CD4-positive, alpha-beta T cell treated with Interleukin-4 for 4 hours (primary cell): ENCODE results near the gene H2BK1.
A peak's percentile ranks its signal among the peaks of the same experiment; 100 is the strongest.

Source experiments
- DNase-seq: peaks from one replicate; pipeline ENCODE4 v3.0.0-alpha.2; 2020

H2BK1 gene

GRCh38 chr7:151231080-151231479 is 20.8 kb upstream of the H2BK1 start:
- no peak for DNase-seq

GRCh38 chr7:151229249-151229648 is 19.0 kb upstream of the H2BK1 start:
- DNase-seq = no peak

- no peak for DNase-seq
Measured at GRCh38 chr7:151228024-151228866, 18.0 kb upstream of the H2BK1 start.

DNA sequence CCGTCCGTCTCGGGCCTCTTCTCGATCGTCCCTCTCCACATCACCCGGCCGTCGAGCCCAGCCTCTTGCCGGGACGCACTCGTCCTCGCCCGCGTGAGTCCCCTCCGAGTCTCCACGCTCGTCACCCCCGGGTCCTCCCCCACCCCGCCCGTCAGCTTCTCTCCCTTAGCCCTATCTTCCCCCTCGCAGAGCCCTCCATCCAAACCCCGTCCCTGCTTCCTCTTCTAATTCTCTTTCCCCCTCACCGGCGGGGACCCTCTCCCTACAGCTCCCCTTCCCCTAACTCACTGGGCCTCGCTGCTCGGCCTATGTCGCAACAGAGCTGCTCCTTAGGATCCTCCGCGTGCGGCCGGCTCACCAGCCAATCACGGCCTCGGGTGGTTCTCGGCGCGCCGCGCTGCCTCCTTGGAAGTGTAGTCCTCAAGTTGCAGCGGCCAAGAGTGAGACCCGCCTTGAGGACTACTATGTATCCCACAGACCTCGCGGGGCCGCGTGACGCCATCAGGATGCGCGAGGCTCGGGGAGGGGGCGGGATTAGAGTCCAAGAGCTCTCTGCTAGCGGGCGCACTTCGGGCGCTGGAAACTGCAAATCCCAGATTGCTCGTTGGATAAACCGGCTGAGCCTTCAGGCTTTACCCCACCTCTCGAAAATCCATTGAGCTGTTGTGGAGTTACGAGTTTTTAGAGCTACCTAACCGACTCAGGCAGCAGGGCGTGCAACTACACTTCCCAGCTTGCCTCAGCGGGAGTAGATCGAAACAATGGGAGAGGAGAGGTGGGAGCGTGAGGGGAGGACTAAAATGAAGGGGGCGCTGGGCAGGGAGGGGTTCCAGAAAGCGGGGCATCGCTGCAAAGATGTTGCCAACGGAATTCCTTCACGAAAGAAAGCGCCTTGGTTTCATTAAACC is 16.8 kb upstream of the H2BK1 start, which contains the start of gene ABCF2:
Gene ABCF2 (minus strand): TSS at position 331 of the 908 bp plus-strand sequence. CDS start 747 bp downstream, outside the sequence.
- peak; percentile 97 for DNase-seq

DNA sequence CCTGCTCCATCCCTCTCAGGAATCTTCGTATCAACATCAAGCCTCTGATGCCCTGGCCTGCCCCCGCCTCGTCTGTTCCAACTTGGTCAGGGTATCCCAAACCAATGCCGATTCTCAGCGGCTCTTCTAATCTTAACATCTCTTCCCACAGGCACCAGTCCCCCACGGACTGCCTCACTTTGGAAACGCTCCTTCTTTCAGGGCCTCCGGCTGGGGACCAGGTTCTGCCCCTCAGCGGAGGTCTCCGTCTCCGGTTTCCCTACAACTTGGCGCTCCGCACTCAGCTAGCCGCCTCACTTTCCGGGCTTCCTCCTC is 16.2 kb upstream of the H2BK1 start:
- DNase-seq = no peak

GRCh38 chr7:151225948-151226510 is 15.7 kb upstream of the H2BK1 start:
- DNase-seq = no peak

DNA sequence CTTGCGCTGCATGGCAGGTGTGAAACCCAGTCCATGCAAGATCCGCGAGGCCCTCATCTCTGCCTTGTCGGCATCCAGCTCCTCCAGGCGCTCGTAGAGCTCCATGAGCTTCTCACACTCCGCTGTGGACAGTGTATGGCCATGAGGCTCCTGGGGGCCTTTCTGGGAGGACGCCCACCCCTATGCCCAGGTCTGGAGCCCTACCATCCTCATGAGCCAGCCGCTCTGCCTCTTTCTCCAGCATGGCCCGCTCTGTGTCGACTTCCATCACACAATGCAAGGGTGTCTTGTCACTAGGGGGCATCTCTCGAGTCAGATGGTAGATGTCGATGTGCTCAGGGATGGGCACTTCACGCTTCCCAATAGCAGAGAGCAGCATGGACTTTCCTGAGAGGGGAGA is 13.4 kb upstream of the H2BK1 start:
- no peak for DNase-seq

GRCh38 chr7:151218170-151218569 is 7.9 kb upstream of the H2BK1 start:
- no peak for DNase-seq

DNA sequence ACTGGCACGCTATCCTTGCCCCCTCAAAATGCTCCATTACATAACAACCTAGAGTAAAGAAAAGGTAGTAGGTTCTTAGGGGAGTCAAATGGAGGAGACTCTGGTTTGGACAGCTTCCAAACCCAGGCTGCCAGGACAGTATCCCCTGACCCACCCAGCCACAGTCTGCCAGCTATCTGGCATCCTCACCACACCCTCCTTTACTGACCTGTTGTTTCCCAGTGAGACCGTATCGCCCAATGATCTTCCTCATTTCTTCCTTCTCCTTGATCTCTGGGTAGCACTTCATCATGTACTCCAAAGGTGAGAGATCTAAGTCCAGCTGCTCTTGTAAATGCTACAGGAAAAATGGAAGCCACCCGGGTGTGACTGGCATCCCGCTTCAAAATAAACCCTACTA is 5.1 kb upstream of the H2BK1 start:
- no peak for DNase-seq

GRCh38 chr7:151213826-151214225 is 3.5 kb upstream of the H2BK1 start:
- DNase-seq = no peak

DNA sequence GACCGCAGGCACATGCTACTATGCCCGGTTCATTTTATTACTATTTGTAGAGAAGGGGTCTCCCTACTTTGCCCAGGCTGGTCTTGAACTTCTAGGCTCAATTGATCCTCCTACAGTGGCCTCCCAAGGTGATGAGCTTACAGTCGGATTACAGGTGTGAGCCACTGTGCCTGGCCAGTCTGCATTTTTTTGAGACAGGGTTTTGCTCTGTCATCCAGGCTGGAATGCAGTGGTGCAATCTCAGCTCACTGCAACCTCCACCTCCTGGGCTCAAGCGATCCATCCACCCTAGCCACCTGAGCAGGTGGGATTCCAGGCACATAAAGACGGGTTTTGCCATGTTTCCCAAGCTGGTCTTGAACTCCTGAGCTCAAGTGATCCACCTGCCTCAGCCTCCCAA is 2.3 kb upstream of the H2BK1 start:
- DNase-seq = no peak

DNA sequence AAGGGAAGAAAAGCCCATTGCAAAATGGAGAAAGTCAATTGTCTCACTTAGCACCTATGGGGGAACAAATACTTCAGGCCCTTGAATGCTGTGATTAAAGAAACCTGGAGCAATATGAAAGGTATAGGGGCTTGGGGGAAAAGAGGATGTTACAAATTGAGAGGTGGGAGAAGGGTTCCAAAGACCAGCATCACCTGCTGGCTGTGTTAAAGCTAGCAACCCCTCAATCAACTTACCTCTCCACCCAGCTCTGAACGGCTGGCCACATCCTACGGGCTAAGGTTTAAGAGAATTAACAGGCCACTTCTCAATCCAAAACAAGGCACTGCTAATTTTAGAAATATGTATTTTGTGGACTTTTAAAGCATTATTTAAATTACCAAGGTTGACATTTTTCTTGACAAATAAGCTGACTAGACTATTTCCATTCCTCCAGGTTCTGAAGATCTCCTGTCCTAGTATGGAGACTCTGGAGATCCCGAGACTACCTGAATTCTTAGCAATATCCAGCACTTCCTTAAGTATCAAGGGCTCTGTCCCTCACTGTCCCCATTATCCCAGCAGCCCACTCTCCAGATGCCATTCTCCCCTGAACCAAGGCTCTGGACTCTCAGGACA is 976 bp upstream of the H2BK1 start:
- no peak for DNase-seq

GRCh38 chr7:151209588-151209987 is 700 bp downstream of the H2BK1 start:
- no peak for DNase-seq

DNA sequence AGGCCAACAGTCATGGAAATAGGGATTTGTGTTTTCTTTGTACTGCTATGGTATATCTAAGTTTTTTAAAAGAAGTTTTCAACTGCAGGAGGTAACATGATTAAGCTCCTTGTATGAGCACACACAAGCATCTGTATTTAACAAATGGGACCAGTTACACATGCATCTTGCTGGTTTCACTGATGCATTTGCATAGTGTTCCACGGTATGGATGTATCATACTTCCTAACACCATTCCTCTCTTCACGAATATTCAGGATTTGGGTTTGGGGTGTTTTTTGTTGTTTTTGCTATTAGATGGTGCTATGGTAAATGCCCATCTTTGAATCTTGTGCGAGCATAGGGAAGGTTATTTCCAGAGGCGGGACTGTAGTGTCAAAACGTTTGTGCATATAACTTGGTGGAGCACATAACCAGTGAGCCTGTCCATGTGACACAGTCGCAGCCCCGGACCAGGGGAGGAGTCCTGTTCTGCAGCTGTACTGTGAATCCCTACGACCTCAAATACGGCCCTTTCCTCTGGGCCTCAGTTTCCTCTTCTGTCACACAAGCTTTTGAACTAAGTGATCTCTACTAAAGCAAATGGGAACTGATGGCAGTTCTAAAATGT is 1.9 kb downstream of the H2BK1 start:
- DNase-seq = no peak

GRCh38 chr7:151207804-151208203 is 2.5 kb downstream of the H2BK1 start:
- no peak for DNase-seq

GRCh38 chr7:151207315-151207714 is 3.0 kb downstream of the H2BK1 start:
- DNase-seq = no peak

DNA sequence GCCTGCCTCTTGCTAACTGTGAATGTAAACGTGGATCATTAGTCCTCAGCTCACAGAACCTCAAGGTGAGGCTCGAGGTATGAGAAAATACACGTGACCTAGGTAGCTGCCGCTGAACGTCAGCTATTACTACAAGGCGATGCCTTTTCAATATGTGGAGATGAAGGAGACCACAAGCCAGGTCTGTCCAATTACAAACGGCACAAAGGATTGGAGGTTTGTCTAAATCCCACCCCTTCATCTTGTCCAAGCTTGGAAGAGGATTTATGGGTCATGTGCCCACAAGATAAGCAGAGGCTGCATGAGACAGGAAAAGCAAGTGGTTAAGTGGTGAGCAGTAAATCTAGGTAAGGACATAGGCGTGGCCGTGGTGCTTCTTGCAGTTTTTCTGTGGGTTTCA is 3.4 kb downstream of the H2BK1 start:
- peak; percentile 45 for DNase-seq

DNA sequence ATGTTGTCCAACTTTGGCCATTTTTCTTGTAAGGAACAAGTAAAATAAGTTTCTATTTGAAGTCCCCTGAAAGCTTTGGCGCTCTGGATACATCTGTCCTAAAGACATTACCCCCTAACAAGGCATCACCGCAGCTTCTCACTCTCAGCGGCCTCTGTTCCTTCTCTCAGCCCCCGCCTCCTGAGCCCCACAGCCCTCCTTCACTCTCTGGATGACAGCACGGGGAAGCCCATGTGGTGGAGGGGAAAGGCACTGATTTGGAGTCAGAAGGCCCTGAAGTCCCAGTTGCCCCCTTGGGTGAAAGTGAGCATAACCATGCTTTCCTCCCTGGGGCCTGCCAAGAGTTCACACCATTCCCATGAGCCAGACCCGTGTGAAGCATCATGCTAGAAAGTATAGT is 4.6 kb downstream of the H2BK1 start:
- DNase-seq = no peak

DNA sequence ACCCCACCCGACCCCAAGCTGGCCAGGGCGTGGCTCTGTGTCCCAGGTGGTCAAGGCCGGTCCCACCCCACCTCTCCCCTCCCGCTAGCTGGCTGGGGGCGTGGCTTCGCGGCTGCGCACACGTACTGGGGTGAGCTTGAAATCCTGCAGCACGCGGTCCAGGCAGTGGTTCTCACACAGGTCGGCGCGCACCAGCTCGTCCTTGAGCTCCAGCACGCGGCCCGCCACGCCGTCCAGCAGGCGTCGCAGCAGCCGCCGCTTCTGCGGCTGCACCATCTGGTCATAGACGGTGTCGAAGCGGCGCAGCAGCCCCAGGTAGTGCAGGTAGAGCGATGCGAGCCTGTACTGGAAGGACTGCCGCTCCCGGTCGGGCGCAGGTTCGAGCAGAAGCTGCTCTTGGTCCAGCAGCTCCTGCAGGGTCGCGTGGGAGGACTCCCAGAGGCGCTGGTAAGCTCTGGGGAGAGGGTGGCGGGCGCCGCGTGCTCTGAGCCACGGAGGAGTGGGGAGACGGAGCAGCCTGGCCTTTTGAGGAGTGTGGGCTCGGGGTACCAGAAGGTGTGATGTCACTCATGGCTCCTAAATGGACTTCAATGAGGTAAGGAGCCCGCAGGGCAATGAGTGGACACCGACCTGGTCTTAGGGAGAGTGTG is 5.8 kb downstream of the H2BK1 start:
- DNase-seq = no peak

- no peak for DNase-seq
Measured at GRCh38 chr7:151202836-151203235, 7.5 kb downstream of the H2BK1 start.

- no peak for DNase-seq
Measured at GRCh38 chr7:151201751-151202150, 8.5 kb downstream of the H2BK1 start.

DNA sequence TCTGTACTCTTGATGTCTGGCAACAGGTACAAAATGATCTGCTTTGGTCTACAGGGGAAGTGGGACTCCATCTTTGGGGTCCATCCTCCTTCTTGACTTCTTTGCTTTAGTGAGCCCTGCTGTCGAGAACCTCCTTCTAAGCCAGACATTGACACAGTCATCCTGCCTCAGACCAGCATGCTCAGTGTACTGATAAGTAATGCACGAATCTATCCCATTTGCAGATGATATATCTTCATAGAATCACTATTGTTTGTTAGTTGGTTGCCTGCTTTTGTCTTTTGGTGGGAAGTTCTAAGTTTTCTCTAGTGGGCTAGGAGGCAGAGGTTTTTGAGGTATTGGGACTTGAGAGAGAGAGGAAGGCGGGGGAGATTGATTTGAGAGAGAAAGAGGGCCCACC is 8.9 kb downstream of the H2BK1 start:
- DNase-seq = no peak
